Testis (tissue), 2 donors: ENCODE results near the gene GPC3.

Source experiments
- POLR2A ChIP-seq: fragments of 450-650 bp; IDR thresholded peaks from one replicate; pipeline ENCODE4 v1.6.1; 2017; ENCODE audit warnings: antibody characterized with exemption, mild to moderate bottlenecking, moderate library complexity
- TF ChIP-seq, protein P1 (sequence below), 3 experiments: fragments of 450-650 bp in 2 of 3; fragments of 200-600 bp in 1 of 3; sonication (generic) in 1 of 3; IDR thresholded peaks; one replicate each; pipeline ENCODE4 v1.5.1; 2016 to 2019; ENCODE audit warnings: antibody characterized with exemption in 3 of 3, mild to moderate bottlenecking in 2 of 3, moderate library complexity in 1 of 3

DNA sequence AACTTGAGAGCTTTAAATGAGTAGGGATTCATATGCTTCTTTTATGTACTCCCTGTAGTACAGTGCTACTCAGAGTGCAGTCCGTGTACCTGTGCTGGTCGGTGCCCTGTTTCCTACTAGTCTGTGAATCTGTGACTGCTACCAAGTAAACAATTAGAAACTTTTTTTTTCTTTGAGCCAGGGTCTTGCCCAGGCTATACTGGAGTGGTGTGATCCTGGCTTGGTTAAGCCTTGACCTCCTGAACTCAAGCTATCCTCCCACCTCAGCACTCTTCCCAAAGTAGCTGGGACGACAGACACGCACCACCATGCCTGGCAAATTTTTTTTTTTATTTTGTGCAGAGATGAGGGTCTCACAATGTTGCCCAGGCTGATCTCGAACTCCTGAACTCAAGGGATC is 6.4 kb upstream of the GPC3 start:
- TF ChIP-seq, protein P1, sequence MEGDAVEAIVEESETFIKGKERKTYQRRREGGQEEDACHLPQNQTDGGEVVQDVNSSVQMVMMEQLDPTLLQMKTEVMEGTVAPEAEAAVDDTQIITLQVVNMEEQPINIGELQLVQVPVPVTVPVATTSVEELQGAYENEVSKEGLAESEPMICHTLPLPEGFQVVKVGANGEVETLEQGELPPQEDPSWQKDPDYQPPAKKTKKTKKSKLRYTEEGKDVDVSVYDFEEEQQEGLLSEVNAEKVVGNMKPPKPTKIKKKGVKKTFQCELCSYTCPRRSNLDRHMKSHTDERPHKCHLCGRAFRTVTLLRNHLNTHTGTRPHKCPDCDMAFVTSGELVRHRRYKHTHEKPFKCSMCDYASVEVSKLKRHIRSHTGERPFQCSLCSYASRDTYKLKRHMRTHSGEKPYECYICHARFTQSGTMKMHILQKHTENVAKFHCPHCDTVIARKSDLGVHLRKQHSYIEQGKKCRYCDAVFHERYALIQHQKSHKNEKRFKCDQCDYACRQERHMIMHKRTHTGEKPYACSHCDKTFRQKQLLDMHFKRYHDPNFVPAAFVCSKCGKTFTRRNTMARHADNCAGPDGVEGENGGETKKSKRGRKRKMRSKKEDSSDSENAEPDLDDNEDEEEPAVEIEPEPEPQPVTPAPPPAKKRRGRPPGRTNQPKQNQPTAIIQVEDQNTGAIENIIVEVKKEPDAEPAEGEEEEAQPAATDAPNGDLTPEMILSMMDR (IDR thresholded peaks at IDR 0.05) = no peak
- no peak for TF ChIP-seq POLR2A
